ACHN (cell line): ENCODE data around the gene TMED6.
"Not testable (repeated sequence)": the region's sequence is repeated elsewhere in the genome, so short reads cannot be mapped to it uniquely, and the experiment has no call there.

ENCODE experiments used
- DNase-seq: peaks from one replicate; pipeline ENCODE4 v3.0.0-alpha.2; 2015
- in situ Hi-C: cut with HindIII; loops from 2 replicates; pipeline ENCODE4 v1.10.0; 2017; ENCODE audit warnings: low sequenced_read_pairs, low pct_ligation_motif_present, low pct_unique_long_range_greater_than_20kb

TMED6 gene

GRCh38 chr16:69311533-69312387, 39.8 kb downstream of the TMED6 start:
- DNase-seq, result peak; percentile 55
- in situ Hi-C loops, result no loop called here

DNA sequence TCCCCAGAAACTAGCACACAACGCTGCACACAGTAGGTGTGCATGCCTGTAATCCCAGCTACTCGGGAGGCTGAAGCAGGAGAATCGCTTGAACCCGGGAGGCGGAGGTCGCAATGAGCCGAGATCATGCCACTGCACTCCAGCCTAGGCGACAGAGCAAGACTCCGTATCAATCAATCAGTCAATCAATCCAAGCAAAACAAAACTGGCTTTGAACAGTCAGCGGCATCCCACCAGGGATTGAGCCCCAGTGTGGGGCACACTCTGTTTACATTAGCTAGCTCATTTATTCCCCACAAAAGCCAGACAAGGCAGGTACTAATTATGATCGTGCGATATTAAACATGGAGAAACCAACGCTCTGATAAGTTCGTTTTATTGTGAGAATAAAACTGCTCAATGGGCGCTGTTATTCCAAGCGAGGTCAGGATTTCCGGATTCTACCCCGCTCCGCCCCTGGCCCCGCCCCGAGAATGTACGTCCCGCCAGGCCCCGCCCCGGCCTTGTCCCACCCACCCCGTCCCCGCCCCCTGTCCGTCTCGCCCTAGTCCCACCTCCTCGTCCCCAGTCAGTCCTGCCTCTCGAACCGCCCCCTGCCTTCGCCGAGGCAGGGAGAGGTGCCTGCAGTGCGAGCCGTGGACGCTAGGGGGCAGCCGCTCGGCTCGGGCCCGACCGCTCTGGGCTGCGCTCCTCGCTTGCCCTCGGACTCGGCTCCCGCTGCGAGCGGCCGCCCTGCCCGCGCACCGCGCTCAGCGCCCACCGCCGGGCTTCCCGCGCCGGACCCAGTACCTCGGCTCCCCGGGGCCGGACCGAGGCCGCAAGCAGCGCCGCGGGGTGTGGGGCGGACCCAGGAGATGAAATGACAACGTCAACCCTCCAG, 40.7 kb downstream of the TMED6 start, which contains the start of gene VPS4A:
Gene VPS4A (plus strand): TSS at position 698 of the 880 bp plus-strand sequence. CDS start 162 bp downstream, at position 860.
- peak; percentile 96 for DNase-seq
- in situ Hi-C loops, result no loop called here

DNA sequence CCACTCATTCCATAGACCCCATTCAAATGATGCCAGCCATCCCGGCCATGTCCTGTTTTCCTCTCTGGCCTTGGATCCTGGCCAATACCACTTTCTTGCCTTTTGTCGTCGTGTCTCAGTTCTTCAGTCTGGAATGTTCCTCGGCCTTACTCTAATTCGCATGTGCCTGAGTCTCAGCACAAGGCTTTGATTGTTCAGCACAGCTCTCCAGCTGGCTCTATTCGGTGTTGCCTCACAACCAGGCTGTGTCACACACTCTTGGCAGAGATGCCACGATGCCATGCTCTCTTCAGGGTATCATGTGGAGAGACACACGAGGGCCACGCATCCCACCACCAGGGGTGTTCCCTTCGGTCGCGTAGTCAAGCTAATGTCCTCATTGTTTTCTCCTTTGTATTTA, 42.3 kb downstream of the TMED6 start:
- no peak for DNase-seq
- in situ Hi-C loops, result no loop called here

DNA sequence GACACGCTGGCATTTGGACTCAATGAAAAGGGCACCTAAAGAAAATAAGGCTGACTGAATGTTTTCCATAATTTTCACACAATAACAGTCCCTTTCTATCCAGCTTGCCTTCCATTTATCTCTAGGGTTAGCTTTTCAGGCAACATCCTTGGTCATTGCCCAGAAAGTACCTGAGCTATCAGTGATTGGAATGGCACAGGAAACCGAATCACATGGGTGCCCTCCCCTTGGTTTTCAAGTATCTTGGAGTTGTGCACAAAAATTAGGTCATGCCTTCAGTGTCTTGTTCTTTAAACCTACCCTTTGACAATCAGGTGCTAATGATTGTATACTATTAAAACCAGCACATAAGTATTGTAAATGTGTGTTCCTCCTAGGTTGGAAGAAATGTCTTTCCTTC, 43.7 kb downstream of the TMED6 start:
- DNase-seq, result no peak
- in situ Hi-C loops, result no loop called here

DNA sequence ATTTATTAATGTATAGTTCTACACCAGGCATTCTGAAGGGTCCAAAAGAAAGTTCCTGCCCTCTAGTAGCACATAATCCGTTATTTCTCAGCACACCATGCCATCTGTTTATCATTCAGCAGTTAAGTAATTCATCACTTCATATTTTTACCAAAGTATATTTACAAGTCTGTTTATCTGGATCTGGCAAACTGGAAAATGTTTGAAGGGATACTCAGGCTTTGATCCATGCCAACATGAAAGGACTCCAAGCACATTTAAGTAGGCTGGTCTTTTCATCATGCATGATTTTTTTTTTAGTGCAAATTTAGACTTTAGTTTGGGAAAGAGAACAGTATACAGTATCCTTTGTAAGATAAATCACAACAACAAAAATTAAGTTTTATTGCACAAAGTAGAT, 44.5 kb downstream of the TMED6 start:
- DNase-seq, result no peak
- in situ Hi-C loops, result no loop called here

- in situ Hi-C loops, result no loop called here
- DNase-seq, result no peak
These were observed 45.6 kb downstream of the TMED6 start for GRCh38 chr16:69306031-69306430.

DNA sequence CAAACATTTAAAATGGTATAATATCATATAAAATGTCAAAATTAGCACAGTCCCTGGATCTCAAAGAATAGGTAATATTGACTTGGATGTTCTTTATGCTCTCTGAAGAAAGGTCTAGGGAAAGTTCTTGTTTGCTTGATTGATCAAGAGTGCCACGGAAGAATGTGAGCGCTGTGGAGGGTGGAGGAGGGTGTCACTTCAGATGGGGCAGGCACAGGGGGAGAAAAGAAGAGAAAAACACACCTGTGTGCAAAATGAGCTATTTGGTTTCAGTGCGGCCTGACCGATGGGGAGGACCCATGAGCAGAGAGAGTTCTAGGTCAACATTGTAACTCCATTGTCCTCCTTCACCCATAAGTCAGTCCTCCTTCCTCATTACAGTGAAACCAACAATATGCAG, 49.3 kb downstream of the TMED6 start:
- DNase-seq, result no peak
- in situ Hi-C loops, result no loop called here

GRCh38 chr16:69301861-69302260, 49.7 kb downstream of the TMED6 start:
- in situ Hi-C loops, result no loop called here
- no peak for DNase-seq

- DNase-seq, result no peak
- in situ Hi-C loops, result no loop called here
These were observed 50.4 kb downstream of the TMED6 start for GRCh38 chr16:69301187-69301586.

DNA sequence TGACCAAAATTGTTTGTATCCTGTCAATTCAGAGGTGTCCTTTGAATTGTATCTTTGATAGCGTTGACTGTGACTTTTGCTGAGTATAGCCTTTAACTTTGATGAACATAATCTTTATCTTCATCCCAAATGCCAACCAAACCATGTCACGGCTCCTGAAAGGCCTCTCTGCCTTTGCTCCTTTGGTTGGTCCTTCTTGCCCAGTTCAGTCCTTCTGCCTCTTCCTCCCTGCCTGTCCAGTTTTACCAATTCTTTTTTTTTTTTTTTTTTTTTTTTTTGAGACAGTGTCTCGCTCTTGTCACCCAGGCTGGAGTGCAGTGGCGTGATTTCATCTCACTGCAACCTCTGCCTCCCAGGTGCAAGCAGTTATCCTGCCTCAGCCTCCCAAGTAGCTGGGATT, 53.3 kb downstream of the TMED6 start:
- in situ Hi-C loops, result no loop called here
- DNase-seq, result no peak

DNA sequence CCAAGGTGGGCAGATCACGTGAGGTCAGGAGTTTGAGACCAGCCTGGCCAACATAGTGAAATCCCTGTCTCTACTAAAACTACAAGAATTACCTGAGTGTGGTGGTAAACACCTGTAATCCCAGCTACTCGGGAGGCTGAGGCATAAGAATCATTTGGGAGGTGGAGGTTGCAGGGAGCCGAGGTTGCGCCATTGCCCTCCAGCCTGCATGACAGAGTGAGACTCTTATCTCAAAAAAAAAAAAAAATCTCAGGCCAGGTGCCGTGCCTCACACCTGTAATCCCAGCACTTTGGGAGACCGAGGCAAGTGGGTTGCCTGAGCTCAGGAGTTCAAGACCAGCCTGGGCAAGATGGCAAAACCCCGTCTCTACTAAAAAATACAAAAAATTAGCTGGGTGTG, 54.8 kb downstream of the TMED6 start:
- DNase-seq, in situ Hi-C loops: not testable (repeated sequence)

GRCh38 chr16:69294051-69294450, 57.5 kb downstream of the TMED6 start:
- no peak for DNase-seq
- in situ Hi-C loops, result no loop called here

GRCh38 chr16:69293401-69293800, 58.2 kb downstream of the TMED6 start:
- in situ Hi-C loops, result no loop called here
- DNase-seq, result no peak
